NCI-H1048 (cell line): ENCODE data around the gene ZDHHC3.

Source experiments
- DNase-seq: peaks from one replicate; lab custom pipeline; 2025; lab: John Stamatoyannopoulos, UW

The ZDHHC3 gene

GRCh38 chr3:44892689-44893088, 83.3 kb downstream of the ZDHHC3 start:
- DNase-seq: no peak

GRCh38 chr3:44890852-44891251, 85.1 kb downstream of the ZDHHC3 start:
- DNase-seq: no peak

GRCh38 chr3:44890258-44890657, 85.7 kb downstream of the ZDHHC3 start:
- DNase-seq: no peak

GRCh38 chr3:44887101-44887500, 88.9 kb downstream of the ZDHHC3 start:
- no peak for DNase-seq

- DNase-seq: no peak
Measured at GRCh38 chr3:44886561-44886960, 89.4 kb downstream of the ZDHHC3 start.

GRCh38 chr3:44885618-44886017, 90.4 kb downstream of the ZDHHC3 start:
- DNase-seq: no peak

- DNase-seq: no peak
Measured at GRCh38 chr3:44883999-44884431, 92.0 kb downstream of the ZDHHC3 start.

GRCh38 chr3:44883213-44883955, 92.6 kb downstream of the ZDHHC3 start:
- DNase-seq: no peak

- no peak for DNase-seq
Measured at GRCh38 chr3:44880284-44880683, 95.7 kb downstream of the ZDHHC3 start.

- DNase-seq: no peak
Measured at GRCh38 chr3:44877333-44877732, 98.6 kb downstream of the ZDHHC3 start.

GRCh38 chr3:44875596-44875995, 100.4 kb downstream of the ZDHHC3 start:
- no peak for DNase-seq
